ENCODE results near the gene TRPM6. TPM values are rescaled to one million over a fixed set of nuclear protein-coding genes. Genes with fewer than 3 reads are reported as not detected.
"Not testable (repeated sequence)": the region's sequence is repeated elsewhere in the genome, so short reads cannot be mapped to it uniquely, and the experiment has no call there.

Gene TRPM6
- total RNA-seq, 1 donor from 2014 or later: 1.2 TPM

DNA sequence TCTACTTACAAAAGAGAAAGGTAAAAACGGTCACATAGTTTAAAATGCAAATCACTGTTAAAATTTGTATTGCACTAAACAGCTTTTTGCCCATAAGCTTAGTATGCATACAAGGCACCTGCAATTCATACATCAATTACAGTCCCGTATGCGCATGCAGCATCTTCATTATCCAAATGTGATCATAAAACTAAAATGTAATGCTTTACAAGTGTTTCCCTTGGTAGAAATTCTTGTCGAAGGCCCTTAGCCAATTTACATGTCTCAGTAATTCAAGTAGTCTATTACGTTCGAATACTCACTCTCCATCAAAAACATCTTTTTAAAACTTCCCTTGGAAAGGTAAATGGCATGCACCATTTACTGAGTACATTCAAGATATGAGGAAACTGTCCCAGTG is 32.6 kb downstream of the TRPM6 start:
- no peak for DNase-seq

DNA sequence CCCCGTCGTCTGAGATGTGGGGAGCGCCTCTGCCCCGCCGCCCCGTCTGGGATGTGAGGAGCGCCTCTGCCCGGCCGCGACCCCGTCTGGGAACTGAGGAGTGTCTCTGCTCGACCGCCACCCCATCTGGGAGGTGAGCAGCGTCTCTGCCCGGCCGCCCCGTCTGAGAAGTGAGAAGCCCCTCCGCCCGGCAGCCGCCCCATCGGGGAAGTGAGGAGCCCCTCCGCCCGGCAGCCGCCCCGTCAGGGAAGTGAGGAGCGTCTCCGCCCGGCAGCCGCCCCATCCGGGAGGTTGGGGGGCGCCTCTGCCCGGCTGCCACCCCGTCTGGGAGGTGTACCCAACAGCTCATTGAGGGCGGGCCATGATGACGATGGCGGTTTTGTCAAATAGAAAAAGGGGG is 34.7 kb downstream of the TRPM6 start:
- DNase-seq: not testable (repeated sequence)

DNA sequence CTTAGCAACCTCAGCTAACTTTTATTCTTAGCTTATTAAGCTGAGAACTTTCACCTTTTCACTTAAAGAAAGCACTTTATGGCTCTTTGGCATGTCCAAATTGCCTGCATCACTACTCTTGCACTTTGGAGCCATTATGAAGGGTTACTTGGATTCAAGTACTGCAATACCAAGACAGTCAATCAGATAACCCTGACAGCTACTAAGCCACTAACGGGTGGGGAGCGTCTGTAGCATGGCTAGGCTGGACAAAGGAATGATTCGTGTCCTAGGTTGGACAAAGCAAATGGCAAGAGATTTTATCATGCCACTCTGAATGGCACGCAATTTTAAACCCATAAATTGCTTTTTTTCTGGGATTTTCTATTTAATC is 39.6 kb downstream of the TRPM6 start:
- DNase-seq: no peak

DNA sequence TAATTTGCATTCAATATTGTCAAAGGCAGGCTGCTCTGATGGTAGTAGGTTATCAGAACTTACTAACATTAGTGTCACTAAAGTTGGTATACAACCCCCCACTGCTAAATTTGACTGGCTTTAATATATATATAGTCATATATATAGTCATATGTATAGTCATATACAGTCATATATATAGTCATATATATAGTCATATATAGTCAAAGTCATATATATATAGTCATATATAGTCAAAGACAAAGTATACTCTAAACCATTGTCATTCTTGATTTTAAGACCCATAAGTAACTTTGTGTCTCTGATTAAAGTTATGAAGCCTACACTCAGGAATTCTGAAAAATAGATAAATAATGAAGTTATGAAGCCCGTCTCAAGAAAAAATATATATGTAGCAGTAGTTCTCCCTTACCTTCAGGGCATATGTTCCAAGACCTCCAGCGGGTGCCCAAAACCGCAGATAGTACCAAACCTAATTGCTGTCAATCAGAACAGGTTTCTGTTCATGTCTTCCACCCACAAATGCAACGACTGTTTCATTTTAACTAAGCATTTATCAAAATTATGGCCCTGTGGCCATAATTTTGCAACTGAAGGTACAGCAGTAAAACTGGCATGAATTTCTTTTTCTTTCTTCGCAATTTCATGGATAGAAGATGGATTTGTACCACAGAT is 40.1 kb downstream of the TRPM6 start:
- DNase-seq: no peak

DNA sequence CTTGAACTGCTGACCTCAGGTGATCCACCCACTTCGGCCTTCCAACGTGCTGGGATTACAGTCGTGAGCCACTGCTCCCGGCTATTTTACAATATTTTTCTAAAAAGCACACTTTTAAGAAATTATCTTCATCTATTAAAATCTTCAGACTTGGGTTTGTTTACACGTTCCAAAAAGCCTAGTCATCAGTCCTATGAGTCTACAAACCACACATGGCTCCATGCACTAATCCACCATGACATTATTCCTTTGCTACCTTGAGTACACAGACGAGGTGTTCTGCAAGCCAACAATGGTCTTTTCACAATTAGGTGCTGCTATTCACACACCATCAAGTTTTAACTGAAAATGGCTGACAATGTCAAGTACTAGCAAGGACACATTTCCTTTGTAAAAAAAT is 41.0 kb downstream of the TRPM6 start:
- DNase-seq: no peak

DNA sequence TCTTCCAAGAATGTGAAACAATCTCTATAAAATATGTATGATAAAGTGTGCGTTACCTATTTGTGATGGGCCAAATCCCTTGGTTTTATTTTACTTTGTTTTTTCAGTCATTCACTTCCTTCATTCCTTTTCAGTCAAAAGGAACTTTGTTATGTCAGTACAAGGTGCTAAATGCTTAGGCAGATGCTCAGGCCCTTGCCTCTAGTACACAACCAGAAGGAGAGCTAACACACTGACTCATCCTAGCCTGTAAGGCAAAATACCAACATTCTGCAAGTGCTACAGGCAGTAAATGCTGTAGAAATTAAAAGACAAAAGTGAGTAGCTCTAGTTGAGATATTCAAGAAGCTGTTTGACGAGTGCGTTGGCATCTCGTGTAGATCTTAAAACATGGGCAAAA is 49.4 kb downstream of the TRPM6 start:
- no peak for DNase-seq

DNA sequence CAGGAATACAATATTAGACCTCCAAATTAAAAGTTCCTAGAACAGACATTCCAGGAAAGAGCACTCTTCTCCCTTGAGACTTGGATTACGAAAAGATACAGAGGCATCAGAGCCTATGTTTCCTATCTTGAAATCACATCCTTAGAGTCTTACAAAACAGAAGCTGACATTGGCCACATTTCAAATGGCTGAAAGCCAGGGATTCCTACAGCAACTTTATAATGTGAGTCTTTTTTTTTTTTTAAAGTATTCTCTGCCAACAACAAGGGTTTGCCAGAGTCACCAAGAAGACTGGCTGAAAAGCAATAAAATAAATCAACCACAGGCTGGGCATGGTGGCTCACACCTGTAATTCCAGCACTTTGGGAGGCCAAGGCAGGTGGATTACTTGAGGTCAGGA is 63.1 kb downstream of the TRPM6 start:
- peak; percentile 74 for DNase-seq

DNA sequence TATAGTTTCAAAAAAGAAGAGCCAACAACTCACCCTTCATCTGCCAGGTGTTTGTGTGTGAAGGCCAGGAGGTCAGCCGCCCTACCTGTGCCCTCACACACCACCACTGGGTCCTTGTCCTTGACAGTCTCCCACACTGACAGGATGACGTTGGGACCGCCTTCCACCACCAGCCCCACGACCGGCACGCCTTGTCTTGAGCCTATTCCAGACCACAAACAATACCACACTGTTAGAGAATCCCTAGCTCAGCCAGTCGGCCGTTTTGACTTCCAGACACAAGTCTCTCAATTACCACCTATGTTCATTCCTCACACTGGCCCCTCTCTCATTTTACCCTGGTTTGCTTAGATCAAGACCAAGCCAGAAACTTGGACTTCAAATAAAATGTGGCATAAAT is 66.1 kb downstream of the TRPM6 start:
- DNase-seq: no peak

DNA sequence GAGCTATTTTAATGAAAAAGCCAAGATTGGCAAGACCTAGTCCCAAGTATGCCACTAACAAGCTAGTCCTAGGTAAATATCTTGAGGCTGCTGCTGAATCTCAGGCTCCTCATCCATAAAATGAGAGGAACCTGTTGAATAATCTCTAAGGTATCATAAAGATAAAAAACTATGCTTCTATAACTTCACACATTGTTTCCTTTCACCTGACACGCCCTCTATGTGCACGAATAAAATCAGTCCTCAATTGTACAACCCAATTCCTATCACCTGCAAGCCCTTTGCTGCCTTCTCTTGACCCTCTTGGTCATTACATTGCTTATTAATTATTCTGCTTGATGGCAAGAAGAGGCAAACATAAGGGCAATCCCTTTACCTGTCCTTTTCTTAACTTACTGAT is 69.9 kb downstream of the TRPM6 start:
- DNase-seq: no peak

DNA sequence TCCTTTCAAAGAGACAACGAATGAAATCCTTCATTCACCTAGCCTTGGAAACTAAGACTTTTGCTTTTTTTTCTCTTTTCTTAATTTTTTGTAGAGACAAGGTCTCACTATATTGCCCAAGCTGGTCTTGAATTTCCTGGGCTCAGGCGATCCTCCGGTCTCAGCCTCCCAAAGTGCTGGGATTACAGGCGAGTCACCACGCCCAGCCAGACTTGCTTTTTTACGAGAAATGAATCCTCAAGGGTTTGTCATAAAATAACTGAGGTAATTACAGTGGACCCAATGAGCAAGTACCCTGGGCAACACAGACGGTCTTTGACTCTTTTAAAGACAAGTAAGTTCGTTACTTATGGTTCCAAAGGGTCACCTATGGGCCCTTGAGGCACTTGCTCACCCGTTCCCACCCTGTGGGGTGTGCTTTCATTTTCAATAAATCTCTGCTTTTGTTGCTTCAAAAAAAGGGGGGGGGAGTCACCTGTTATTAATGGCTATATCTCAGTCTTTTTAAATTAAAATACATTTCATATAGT is 70.4 kb downstream of the TRPM6 start:
- DNase-seq: no peak

DNA sequence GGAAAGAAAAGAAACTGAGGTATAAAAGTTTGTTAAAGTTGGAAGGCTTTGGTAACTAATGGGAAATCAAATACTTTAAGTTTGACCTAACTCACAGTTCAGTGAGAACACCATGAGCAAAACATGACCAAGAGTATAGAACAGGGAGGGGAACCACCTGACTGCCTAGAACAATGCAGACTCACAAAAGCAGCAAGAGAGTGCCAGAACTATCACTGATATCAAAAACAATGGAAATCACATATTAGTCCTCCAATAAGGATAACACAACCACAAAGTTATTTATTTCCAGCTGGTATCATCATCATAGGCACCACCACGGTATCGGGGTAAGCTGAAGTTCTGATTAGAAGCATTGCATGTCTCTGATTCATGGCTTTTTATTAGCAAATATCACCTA is 77.5 kb downstream of the TRPM6 start:
- peak; percentile 39 for DNase-seq

DNA sequence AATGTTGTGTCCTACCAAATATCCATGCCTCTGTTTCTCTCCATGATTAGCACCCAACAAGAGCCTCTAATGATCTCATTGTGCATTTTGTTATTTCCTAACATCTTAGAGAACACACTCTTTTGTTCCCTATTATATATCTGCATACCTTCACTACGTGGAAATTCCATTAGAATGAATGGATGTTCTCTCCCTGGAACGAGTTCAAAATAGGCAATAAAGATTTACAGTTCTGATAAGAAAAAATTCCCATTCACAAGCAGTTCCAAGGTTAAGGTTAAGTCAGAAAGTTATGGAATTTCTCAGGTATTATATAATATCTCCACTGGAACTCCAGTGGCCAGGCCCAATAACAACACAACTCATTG is 83.7 kb downstream of the TRPM6 start:
- DNase-seq: peak; percentile 46

DNA sequence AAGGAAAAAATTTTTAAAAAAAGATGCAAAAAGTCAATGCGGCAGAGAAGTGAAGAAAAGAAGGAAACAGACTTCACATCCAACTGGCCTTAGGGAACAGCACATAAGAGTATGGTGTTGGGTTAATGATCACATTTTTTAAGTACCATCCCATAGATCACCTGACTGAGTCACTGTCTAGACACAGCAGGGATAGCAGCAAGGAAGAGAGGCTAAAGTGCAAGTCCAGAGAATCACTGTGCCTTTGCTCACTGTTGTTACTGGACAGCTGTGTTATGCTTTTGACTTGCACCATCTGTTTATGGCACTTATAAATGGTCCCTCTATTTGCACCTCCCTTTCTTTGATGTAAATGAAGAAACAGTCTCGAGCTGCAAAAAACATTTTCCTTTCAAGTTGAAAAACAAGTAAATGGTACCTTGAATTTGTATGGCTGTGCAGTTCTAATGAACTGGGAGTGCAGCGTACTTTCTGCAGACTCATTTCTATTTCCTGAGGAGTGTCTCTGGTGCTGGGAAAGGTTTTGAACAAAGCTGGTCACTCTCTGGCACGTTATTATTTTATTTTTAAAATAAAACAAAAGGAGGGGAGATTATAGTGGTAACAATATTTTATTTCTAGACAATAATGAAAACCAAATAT is 84.2 kb downstream of the TRPM6 start:
- peak; percentile 22 for DNase-seq

DNA sequence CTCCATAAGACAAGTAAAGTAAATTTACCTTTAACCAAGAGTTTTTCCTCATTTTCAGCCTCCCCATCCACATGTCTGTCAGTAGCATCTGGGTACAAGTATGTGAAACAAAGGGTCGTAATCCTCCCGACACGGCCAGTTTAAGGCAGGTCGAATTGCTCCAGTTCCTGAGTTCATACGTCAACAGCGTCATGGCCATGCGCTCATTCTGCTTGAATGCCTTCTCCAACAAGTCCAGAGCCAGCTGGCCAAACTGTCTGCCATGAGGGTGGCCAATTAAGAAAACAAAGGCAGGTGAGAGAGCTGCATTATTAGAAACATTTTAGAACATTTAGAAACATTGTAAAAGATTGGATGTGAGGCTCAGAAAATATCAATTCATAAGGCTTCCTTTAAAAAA is 87.5 kb downstream of the TRPM6 start:
- no peak for DNase-seq

DNA sequence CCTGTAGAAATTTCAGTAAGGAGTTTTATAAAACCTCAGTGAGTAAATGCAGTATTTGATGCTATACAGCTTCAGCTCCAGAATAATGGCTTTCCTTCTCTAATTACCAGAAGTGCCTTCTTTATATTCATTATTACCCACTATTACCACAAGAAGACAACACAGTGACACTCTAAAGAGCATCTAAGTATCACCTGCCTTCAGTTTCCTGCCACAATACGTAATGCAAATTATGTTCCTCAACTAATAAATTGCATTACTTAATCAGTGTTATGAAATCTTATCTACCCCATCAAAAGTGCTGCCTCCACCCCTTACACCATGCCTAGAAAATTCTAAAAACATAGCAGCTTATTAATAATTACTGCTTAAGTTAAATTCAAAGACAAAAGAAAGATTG is 91.9 kb downstream of the TRPM6 start:
- DNase-seq: no peak

DNA sequence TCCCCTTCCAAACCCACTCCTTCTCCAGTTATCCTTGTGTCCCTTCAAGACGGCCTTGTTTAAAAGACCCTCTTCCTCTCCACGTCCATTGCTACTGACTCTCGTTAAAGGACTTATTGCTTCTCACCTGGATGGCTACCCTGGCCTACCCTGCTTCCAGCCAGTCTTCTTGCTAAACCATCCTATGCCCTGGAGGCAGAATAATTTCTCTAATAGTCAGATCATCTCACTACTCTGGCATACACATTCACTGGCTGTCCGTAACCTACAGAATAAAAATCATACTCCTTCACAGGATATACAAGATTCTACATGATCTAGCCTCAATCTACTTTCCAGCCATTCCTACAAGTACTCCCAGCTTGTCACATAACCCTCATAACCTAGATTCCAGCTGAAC is 92.6 kb downstream of the TRPM6 start:
- no peak for DNase-seq

DNA sequence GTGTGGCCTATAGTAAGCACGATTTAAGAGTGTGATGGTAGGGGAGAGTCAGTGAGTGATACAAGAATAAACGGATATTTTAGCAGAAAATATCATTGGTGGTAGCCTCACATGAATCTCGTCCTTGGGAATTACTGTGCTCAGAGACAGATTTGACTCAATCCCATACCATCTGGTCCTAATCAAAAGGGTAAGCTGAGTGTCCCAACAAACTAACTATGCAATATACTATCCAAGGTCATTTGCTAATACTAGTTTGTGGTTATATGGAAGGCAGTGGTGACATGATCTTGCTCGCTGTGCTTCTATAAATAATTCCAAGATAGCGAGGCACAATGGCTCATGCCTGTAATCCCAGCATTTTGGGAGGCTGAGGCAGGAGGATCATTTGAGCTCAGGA is 103.2 kb downstream of the TRPM6 start:
- no peak for DNase-seq

DNA sequence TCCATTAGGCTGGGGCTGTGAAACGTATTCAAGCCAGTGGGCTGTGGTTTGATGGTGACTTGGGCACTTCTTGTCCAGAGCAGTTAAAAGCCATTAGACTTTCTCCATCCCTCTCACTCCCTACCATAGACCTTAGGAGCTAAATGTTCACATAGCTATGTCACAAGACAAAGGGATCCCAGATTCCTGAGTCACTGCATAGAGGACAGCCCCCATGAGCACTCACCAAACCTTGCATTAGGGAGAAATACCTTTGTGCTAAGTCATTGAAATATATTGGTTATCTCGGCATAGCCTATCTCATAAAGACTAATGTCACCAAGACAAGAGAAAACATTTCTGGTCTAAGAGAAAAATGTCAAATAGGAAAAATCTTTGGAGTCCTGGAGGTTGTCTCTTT is 104.3 kb downstream of the TRPM6 start:
- no peak for DNase-seq

DNA sequence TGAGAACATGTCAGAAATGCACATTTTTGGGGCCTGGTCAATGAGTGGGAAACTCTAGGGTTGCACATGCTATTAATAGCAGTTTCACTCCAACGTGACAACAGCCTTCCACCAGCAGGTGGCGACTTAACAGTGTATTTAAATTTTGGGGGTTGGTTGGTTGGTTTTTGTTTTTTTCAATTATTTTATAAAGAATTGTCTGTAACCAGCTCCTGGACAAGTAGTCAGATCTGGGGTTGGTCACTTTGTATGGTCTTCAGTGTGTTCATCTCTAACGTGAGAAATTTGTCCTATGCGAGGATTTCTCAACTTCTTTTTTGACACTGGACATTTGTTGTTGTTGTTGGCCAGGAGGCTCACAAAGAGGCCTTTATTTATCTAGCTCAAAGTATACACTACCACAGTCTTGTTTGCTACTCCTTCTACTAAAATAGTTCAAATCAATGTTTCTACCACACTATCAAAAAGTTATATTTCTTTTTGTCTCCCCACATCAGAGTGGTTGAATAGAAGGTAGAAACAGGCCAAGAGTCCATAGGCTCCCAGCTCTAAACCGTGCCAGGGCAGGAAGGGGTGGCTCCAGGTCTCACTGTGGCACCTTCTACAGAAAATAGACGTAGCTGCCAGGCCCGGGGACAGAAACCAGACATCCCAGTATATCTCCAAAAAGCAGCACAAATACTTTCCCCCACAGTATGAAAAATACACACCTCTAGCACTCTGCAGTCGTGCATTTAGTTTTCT is 110.4 kb downstream of the TRPM6 start:
- peak; percentile 76 for DNase-seq

DNA sequence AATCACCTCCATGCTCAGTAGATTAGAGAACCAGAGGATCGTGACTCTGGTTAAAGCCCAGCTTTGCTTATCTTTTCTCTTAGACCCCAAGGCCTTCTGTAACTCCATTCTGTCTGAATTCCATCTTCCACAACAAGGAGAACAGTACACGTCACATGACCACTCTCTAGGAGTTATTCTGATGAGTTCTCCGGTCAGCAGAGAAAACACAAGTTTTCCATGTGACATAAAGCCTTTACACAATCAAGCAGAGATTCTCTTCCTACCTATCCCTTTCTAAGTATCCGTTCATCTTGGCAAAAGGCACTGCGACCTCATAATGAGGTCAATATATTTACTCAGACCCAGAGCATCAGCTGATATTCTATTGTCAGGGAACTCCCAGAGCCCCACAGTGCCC is 112.3 kb downstream of the TRPM6 start:
- no peak for DNase-seq

DNA sequence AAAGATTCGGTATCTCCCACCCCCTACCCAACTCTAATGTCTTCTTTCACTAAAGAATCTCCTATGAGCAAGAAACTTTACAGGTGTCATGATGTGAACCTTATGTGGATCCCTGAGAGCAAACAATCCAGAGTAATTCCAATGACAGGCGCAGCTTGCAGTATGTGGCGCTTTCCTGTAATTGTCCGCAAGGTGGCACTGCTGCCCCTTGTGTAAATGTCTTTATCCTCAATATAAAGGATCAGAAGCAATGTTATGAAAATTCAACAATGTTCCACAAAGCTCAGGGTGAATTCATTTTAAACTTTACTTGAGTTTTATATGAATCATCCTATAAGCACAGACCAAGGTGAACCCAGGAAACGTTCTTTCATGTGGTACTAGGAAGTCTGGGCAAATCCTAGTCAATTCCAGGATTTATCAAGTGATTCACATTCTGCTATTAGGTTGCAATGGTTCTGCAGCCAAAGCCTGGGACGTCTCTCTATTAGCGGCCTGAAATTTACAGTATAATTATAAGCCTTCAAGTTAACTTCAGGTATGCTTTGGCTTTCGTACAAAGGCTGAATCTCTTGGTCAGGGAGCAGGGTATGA is 113.7 kb downstream of the TRPM6 start:
- peak; percentile 86 for DNase-seq

DNA sequence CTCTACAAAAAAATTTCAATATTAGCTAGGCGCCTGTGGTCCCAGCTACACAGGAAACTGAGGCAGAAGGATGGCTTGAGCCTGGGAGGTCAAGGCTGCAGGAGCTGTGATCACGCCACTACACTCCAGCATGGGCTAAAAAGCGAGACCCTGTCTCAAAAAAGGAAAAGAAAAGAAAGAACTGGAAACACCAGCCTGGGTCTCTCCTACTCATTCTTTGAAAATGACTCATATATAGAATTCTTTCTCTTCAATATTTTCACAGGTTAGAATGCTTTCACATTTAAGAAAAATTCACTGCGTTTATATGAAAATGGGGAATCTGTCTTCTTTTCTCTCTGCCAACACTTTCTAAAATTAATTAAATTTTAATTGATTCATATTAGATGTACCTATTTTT is 115.6 kb downstream of the TRPM6 start:
- DNase-seq: no peak

DNA sequence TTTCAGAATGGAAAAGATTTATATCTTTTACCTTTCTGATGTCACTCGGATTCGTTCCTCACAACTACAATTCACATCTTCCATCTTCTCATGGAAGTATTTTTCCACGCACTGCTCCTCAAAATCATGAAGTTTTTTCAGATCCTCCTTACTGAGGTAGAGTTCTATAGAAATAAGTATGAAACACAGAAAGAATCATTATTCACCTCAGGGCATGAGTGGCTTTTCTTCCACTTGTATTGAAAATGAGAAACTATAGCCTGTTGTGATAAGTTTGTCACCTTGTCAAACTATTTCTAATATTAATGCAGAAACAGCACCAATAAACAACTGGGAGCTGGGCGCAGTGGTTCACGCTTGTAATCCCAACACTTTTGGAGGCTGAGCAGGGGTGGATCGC is 116.0 kb downstream of the TRPM6 start:
- no peak for DNase-seq

DNA sequence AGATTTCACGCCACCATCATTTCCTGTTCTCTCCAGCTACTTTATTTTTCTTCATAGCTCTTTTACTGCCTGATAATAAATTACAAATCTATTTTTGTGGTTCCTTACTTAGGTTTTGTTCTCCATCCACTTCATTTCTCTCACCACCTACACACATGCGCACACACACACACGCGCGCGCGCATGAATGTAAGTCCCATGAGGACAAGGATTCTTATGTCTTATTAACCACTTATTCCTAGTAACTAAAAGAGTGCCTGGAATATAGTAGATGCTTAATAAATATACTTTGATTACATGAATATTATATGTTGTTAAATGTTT is 116.5 kb downstream of the TRPM6 start:
- DNase-seq: no peak

Measured in dermis blood vessel endothelial cell (primary cell).